ENCODE results near the gene DEPDC7.

GRCh38 chr11:33065445-33066178 lies 49.9 kb downstream of the DEPDC7 start:
- TF ChIP-seq CTCF (IDR thresholded peaks at IDR 0.05) = peak; percentile 49 to 70 (median 50)
- no peak for TF ChIP-seq POLR2AphosphoS5 (IDR thresholded peaks at IDR 0.05)
- TF ChIP-seq POLR2A (IDR thresholded peaks at IDR 0.05) = no peak

All from breast epithelium (tissue), 3 donors.